ENCODE data around the gene METTL15.
"Not testable (repeated sequence)": the region's sequence is repeated elsewhere in the genome, so short reads cannot be mapped to it uniquely, and the experiment has no call there.

Gene METTL15

GRCh38 chr11:28110821-28111200, 2.6 kb downstream of the METTL15 start:
- no peak for DNase-seq

DNA sequence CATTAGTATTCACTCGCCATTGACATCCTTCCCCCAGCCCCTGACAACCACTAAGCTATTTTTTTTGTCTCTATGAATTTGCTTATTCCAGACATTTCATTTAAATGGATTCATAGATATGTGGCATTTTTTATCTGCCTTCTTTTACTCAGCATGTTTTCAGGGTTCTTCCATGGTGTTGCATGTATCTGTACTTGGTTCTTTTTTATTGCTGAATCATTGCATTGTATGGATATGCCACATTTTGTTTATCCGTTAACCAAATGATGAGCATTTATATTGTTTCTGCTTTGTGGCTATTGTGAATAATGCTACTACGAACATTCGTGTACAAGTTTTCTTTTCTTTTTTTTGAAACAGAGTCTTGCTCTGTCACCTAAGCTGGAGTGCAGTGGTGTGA, 5.9 kb downstream of the METTL15 start:
- no peak for DNase-seq

- no peak for DNase-seq
These were observed 6.5 kb downstream of the METTL15 start for GRCh38 chr11:28114731-28115130.

GRCh38 chr11:28117712-28118111, 9.5 kb downstream of the METTL15 start:
- no peak for DNase-seq

- no peak for DNase-seq
These were observed 15.0 kb downstream of the METTL15 start for GRCh38 chr11:28123151-28123581.

GRCh38 chr11:28132548-28132947, 24.4 kb downstream of the METTL15 start:
- DNase-seq, result no peak

DNA sequence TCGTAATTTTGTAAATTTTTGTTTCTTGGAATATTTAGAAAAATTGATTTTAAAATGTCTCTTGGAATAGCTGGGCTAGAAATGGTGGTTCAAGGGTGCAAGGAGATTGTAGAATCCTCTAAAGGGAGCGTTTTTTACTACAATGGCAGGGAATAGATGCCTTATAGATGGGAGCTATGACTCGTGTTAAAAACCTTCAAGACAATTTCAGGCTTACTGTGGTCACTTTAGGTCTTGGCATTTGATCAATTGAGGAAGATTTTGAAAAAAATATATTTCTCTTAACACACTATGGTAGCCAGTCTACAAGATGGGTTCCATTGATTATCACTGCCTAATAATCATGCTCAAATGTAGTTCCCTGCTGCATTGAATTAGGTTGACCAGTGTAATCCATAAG, 25.0 kb downstream of the METTL15 start:
- no peak for DNase-seq

DNA sequence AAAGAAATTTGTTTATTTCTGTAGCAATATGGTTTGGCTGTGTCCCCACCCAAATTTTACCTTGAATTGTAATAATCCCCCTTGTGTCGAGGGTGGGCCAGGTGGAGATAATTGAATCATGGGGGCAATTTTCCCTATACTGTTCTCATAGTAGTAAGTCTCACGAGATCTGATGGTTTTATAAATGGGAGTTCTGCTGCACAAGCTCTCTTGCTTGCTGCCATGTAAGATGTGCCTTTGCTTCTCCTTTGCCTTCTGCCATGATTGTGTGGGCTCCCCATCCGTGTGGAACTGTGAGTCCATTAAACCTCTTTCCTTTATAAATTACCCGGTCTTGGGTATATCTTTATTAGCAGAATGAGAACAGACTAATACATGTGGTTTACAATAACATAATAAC, 28.0 kb downstream of the METTL15 start:
- DNase-seq, result not testable (repeated sequence)

GRCh38 chr11:28137366-28137765, 29.2 kb downstream of the METTL15 start:
- no peak for DNase-seq

DNA sequence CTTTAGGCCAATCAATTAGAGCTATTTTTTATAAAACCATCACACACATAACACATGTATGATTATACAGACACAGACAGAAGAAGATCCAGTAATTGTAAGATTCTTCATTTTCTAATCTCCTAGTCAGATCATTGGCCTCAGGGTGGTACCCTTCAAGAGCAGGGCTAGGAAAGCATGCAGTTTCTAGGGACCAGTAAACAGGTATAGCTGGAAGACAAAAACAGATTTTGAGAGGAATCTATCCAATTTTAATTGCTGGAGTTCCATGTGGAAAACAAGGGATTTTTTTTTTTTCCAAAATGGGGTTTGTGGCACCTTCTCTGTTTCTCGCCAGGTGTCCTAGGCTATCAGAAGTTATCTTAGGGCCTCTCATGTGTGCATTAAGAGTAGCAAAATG, 29.6 kb downstream of the METTL15 start:
- DNase-seq, result no peak

- DNase-seq, result no peak
These were observed 31.7 kb downstream of the METTL15 start for GRCh38 chr11:28139841-28140415.

GRCh38 chr11:28140689-28141455, 32.7 kb downstream of the METTL15 start:
- DNase-seq, result no peak

DNA sequence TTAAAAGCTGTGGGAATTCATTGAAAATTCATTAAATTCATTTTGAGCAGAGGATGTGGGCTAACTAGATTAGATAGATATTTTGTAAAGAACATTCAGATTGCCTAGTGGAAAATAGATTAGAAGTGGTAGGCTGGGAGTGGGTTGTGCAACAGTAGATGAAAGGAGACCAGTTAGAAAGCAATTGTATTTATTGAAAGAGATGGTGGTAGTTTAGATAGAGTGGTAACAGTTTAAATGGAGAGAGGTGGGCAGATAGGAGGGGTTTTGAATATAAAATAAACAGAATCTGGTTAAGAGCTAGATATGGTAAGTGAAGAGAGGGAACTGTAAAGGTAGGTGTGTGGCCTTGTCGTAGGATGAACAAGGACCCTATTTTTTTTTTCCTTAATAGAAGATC, 34.5 kb downstream of the METTL15 start:
- DNase-seq, result no peak

DNA sequence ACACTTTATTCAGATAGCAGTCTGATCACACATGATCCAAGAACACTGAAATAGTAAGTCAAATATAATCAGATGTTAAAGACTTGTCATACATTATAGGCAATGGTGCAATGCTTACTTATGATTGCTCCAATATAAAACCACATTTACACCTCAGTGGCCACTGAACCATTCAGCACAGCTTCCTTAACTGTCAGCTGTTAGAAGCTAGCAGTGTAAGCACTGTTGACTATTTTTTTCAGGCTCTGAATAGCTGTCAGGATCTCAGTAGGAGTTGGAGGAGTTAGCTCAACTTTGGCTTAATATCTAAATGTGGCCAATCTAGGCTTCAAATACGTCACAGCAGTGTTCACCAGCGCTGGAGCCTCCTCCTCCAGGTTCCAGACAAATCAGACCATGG, 36.6 kb downstream of the METTL15 start:
- no peak for DNase-seq

- no peak for DNase-seq
These were observed 38.0 kb downstream of the METTL15 start for GRCh38 chr11:28146123-28146751.

DNA sequence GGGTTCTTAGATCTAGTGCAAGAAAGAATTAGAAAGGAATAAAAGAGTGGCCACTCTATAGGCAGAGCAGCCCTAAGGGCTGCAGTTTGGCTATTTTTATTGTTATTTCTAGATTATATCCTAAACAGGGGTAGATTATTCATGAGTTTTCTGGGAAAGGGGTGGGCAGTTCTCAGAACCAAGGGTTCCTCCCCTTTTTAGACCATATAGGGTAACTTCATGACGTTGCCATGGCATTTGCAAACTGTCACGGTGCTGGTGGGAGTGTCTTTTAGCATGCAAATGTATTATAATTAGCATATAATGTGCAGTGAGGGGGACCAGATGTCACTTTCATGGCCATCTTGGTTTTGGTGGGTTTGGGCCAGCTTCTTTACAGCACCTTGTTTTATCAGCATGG, 44.6 kb downstream of the METTL15 start:
- DNase-seq, result no peak

GRCh38 chr11:28153586-28153985, 45.4 kb downstream of the METTL15 start:
- DNase-seq, result no peak

GRCh38 chr11:28168718-28169117, 60.5 kb downstream of the METTL15 start:
- no peak for DNase-seq

DNA sequence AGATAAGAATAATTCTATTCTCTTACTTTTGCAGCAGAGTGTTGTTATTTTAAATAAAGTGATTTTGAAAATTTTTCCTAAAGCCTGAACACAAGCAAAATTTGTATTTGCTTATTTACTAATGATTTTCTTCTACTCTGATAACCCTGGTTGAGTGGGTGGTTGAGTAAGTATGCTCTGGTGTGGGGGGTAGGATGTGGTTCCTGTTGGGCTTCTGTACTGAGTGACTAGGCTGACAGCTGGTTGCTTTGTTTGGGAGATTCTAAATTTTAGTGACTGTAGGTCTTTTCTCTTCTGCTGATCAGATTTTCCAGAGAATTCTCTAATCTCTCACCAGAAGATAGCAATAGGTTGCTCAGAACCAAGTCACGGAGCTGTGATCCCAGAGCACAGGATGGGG, 61.6 kb downstream of the METTL15 start:
- DNase-seq, result no peak

GRCh38 chr11:28170759-28171158, 62.6 kb downstream of the METTL15 start:
- DNase-seq, result no peak

- DNase-seq, result no peak
These were observed 68.2 kb downstream of the METTL15 start for GRCh38 chr11:28176351-28176750.

- DNase-seq, result no peak
These were observed 87.3 kb downstream of the METTL15 start for GRCh38 chr11:28195449-28195848.

GRCh38 chr11:28209906-28210305, 101.7 kb downstream of the METTL15 start:
- no peak for DNase-seq

DNA sequence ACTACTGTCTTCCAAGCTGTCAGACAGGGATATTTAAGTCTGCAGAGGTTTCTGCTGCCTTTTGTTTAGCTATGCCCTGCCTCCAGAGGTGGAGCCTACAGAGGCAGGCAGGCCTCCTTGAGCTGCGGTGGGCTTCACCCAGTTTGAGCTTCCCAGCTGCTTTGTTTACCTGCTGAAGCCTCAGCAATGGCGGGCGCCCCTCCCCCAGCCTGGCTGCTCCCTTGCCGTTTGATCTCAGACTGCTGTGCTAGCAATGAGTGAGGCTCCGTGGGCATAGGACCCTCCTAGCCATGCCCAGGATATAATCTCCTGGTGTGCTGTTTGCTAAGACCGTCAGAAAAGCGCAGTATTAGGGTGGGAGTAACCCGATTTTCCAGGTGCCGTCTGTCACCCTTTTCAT, 113.9 kb downstream of the METTL15 start:
- DNase-seq, result not testable (repeated sequence)
